ENCODE data around the gene LRFN3.

LRFN3 gene

DNA sequence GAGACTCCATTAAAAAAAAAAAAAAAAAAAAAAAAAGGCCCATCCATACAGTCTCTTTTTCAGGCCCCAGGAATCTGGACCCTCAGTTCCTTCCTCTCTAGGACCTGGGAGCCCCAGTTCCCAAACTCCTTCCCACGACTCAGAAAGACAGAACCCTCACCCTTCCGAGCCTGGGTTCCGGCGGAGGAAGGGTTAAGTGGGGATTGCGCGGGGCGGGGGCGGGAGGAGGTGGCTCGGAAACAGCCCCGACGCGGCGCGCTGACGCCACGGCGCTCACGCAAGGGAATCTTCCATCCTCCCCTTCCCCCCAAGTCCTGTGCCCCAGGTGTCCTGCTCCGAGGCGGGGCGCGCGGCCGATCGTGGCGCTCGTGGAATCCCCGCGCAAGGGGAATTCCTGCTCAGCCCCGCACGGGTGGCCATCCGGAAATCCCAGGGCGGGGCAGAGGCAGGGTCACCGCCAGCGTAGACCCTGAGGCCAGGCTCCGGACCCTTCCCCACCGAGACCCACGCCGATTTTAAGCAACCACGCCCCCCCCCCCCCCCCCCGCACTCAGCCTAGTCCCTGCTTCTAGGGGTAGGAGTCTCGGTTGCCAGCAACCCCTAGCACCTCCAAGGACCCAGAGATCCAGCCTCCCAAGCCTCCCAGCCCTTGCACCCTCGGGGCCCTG, 36.5 kb upstream of the LRFN3 start:
- peak overlapping the region; percentile 62 for H3K9ac ChIP-seq (ENCODE audit: low read length)
- H3K4me1 ChIP-seq (ENCODE audit: control insufficient read depth, low read depth, low read length): no peaks in the 10 kb centered on the region
- H3K4me3 ChIP-seq (ENCODE audit: low read length): peak overlapping the region; percentile 85
- no peak overlapping the region for H3K27ac ChIP-seq (ENCODE audit: low read length)
- no peaks in the 10 kb centered on the region for H3K9me3 ChIP-seq (ENCODE audit: control insufficient read depth, low read depth, low read length)
- H3K36me3 ChIP-seq (ENCODE audit: control insufficient read depth, low read depth, low read length): peaks cover 13% of the 10 kb centered on the region
- peaks cover 13% of the 10 kb centered on the region for H3K27me3 ChIP-seq (ENCODE audit: control insufficient read depth, insufficient read depth, low read length)

DNA sequence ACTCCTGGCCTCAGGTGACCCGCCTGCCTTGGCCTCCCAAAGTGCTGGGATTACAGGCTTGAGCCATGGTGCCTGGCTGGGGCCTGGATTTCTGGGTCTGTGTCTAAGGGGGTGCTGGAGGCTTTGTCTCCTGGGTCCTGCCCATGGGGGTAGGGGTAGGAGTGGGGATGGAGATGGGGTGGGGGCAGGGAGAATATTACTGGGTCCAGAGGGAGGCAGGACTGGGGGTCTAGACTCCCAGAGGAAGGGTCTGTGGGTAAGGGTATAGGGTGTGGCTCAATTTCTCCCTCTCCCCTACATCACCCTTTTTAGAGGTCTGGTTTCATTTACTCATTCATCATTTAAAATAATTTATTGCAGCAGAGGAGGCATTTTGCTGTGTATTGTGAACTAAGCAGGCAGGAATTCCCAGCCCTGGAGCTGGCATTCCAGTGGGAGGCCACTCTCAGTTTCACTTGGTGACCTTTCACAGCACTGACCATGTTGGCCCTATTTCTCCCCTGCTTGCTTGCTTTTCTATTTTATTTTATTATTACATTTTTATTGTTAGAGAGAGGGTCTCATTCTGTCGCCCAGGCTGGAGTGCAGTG, 35.0 kb upstream of the LRFN3 start:
- H3K4me1 ChIP-seq (ENCODE audit: control insufficient read depth, low read depth, low read length): no peaks in the 10 kb centered on the region
- peak overlapping the region; percentile 85 for H3K4me3 ChIP-seq (ENCODE audit: low read length)
- H3K27ac ChIP-seq (ENCODE audit: low read length): no peak overlapping the region

GRCh38 chr19:35901854-35902661, 34.1 kb upstream of the LRFN3 start, which contains the start of gene HCST:
TSS of gene HCST (plus strand) at chr19:35902529. CDS start at chr19:35902594, 65 bp downstream.
- Histone ChIP-seq H3K27ac (ENCODE audit: low read length) (no peak within 1 kb of the TSS), H3K36me3 (ENCODE audit: control insufficient read depth, low read depth, low read length) (peaks cover 4% of the 10 kb centered on the region), H3K9ac (ENCODE audit: low read length) (peak within 1 kb of the TSS; percentile 14)

More for the DNA sequence above, 35.0 kb upstream of the LRFN3 start:
- Histone ChIP-seq H3K9me3 (ENCODE audit: control insufficient read depth, low read depth, low read length) (no peaks in the 10 kb centered on the region), H3K27me3 (ENCODE audit: control insufficient read depth, insufficient read depth, low read length) (peaks cover 13% of the 10 kb centered on the region), H3K36me3 (ENCODE audit: control insufficient read depth, low read depth, low read length) (peaks cover 11% of the 10 kb centered on the region), H3K9ac (ENCODE audit: low read length) (no peak overlapping the region)

DNA sequence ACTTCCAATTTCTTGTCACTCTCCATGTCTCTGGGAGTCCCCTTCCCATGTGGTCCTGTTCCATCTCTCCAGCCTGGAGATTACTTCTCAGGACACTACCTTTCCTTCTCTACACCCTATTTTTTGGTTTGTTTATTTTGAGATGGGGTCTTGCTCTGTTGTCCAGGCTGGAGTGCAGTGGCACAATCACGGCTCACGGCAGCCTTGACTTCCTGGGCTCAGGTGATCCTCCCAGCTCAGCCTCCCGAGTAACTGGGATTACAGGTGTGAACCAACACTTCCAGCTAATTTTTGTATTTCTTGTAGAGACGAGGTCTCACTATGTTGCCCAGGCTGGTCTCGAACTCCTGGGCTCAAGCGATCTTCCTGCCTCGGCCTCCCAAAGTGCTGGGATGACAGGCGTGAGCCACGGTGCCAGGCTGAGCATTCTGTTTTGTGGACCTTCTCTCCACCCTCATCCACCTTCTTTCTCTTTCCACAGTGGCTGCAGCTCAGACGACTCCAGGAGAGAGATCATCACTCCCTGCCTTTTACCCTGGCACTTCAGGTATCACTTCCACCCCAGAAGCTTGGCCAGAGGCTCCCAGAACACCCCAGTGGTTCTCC, 33.2 kb upstream of the LRFN3 start:
- H3K27ac ChIP-seq (ENCODE audit: low read length): no peak overlapping the region
- peak overlapping the region; percentile 46 for H3K4me3 ChIP-seq (ENCODE audit: low read length)
- no peaks in the 10 kb centered on the region for H3K4me1 ChIP-seq (ENCODE audit: control insufficient read depth, low read depth, low read length)
- H3K9ac ChIP-seq (ENCODE audit: low read length): peak overlapping the region; percentile 14
- no peaks in the 10 kb centered on the region for H3K9me3 ChIP-seq (ENCODE audit: control insufficient read depth, low read depth, low read length)
- H3K27me3 ChIP-seq (ENCODE audit: control insufficient read depth, insufficient read depth, low read length): peaks cover 13% of the 10 kb centered on the region
- no peaks in the 10 kb centered on the region for H3K36me3 ChIP-seq (ENCODE audit: control insufficient read depth, low read depth, low read length)

More at GRCh38 chr19:35901854-35902661, 34.1 kb upstream of the LRFN3 start, which contains the start of gene HCST:
- H3K4me3 ChIP-seq (ENCODE audit: low read length): peak within 1 kb of the TSS; percentile 46
- H3K4me1 ChIP-seq (ENCODE audit: control insufficient read depth, low read depth, low read length): no peaks in the 10 kb centered on the region
- H3K27me3 ChIP-seq (ENCODE audit: control insufficient read depth, insufficient read depth, low read length): peaks cover 13% of the 10 kb centered on the region
- H3K9me3 ChIP-seq (ENCODE audit: control insufficient read depth, low read depth, low read length): no peaks in the 10 kb centered on the region

DNA sequence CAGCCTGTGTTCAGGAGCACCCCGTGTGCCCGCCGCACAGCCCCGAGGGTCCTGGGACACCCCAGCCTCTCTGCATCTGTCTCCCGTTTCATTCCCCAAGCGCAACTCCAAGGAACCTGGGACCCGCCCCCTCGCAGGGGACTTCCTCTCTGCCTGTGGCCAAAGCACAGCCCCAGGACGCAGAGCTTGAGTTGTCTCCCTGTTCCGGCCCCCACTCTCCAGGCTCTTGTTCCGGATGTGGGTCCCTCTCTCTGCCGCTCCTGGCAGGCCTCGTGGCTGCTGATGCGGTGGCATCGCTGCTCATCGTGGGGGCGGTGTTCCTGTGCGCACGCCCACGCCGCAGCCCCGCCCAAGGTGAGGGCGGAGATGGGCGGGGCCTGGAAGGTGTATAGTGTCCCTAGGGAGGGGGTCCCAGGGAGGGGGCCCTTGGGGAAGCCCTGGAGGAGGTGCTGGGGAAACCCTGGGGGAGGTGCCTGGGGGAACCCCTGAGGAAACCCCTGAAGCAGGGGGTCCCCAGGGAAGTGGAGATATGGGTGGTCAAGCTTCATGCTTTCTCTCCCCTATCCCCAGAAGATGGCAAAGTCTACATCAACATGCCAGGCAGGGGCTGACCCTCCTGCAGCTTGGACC, 32.5 kb upstream of the LRFN3 start:
- no peaks in the 10 kb centered on the region for H3K36me3 ChIP-seq (ENCODE audit: control insufficient read depth, low read depth, low read length)
- H3K27ac ChIP-seq (ENCODE audit: low read length): no peak overlapping the region
- peak overlapping the region; percentile 46 for H3K4me3 ChIP-seq (ENCODE audit: low read length)
- peak overlapping the region; percentile 14 for H3K9ac ChIP-seq (ENCODE audit: low read length)
- H3K27me3 ChIP-seq (ENCODE audit: control insufficient read depth, insufficient read depth, low read length): peaks cover 13% of the 10 kb centered on the region
- no peaks in the 10 kb centered on the region for H3K4me1 ChIP-seq (ENCODE audit: control insufficient read depth, low read depth, low read length)
- no peaks in the 10 kb centered on the region for H3K9me3 ChIP-seq (ENCODE audit: control insufficient read depth, low read depth, low read length)

DNA sequence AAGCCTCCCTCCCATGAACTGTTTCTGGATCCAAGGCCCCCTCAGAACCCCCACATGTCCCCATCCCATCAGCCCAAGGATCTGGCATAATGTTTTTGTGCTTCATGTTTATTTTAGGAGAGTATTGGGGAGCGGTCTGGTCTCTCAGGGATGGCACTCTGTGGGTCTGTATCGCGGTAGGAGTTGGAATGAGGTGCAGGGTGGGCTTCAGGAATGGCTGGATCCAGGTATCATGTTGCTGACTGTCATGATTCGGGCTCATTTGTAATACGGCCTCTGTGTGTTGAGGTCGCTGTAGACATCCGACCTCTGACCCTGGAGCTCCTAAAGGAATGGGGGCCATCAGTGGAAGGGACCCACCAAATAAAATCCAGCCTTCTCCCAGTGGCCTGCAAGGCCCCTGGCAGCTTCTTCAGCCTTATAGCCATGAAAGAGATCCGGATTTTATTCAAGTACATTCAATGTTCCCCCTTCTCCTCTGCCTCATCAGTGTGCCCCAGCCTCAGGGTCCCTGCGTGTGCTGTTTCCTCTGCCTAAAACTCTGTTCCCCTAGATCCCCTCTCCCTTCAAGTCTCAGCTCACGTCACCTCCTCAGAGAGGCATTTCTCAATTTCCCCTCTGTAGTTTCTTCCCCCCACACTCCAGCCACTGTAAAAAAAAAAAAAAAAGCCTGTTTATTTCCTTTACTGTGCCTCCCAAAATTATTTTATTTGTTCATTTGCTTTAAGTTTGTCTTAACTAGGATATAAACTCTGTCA, 31.7 kb upstream of the LRFN3 start:
- Histone ChIP-seq H3K4me3 (ENCODE audit: low read length) (no peak overlapping the region), H3K4me1 (ENCODE audit: control insufficient read depth, low read depth, low read length) (no peaks in the 10 kb centered on the region), H3K36me3 (ENCODE audit: control insufficient read depth, low read depth, low read length) (no peaks in the 10 kb centered on the region), H3K27ac (ENCODE audit: low read length) (no peak overlapping the region), H3K9me3 (ENCODE audit: control insufficient read depth, low read depth, low read length) (no peaks in the 10 kb centered on the region), H3K27me3 (ENCODE audit: control insufficient read depth, insufficient read depth, low read length) (peaks cover 13% of the 10 kb centered on the region), H3K9ac (ENCODE audit: low read length) (no peak overlapping the region)

DNA sequence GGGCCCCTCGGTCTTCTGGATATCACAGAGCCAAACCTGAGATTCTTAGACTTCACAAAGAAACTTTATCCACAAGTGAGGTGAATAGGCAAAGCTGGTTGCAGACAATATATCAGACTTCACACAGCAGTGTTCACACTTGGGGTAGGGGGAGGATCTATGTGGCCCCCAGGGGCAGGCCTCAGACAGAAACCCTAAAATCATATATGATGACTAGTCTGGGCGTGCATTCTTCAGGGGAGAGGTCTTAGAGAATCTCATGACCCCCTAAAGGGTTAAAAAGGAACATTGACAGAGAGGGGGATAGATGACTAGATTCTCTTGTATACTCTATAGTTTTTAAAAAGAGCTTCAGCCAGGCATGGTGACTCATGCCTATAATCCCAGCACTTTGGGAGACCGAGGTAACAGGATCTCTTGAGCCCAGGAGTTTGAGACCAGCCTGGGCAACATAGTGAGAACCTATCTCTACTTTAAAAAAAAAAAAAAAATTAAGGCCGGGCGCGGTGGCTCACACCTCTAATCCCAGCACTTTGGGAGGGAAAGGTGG, 30.9 kb upstream of the LRFN3 start:
- no peaks in the 10 kb centered on the region for H3K36me3 ChIP-seq (ENCODE audit: control insufficient read depth, low read depth, low read length)
- no peak overlapping the region for H3K27ac ChIP-seq (ENCODE audit: low read length)
- peaks cover 13% of the 10 kb centered on the region for H3K27me3 ChIP-seq (ENCODE audit: control insufficient read depth, insufficient read depth, low read length)
- no peaks in the 10 kb centered on the region for H3K4me1 ChIP-seq (ENCODE audit: control insufficient read depth, low read depth, low read length)
- H3K4me3 ChIP-seq (ENCODE audit: low read length): no peak overlapping the region
- no peak overlapping the region for H3K9ac ChIP-seq (ENCODE audit: low read length)
- H3K9me3 ChIP-seq (ENCODE audit: control insufficient read depth, low read depth, low read length): no peaks in the 10 kb centered on the region

DNA sequence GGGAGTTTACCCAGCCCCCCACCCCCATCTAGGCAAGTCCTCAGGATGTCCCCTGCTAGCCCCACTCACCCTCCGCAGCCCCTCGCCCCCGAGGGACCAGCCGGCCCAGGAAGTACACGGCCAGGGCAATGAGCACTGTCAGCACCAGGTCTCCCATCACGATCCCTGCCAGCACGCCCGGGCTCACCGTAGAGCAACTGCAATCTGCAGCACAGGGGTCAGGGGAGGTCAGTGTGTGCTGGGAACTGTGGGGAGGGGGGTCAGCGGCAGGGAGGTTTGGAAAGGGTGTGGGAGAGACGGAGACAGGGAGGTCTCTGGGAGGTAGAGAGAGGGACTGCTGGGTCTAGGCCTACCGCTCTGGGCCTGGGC, 28.8 kb upstream of the LRFN3 start:
- no peaks in the 10 kb centered on the region for H3K4me1 ChIP-seq (ENCODE audit: control insufficient read depth, low read depth, low read length)

DNA sequence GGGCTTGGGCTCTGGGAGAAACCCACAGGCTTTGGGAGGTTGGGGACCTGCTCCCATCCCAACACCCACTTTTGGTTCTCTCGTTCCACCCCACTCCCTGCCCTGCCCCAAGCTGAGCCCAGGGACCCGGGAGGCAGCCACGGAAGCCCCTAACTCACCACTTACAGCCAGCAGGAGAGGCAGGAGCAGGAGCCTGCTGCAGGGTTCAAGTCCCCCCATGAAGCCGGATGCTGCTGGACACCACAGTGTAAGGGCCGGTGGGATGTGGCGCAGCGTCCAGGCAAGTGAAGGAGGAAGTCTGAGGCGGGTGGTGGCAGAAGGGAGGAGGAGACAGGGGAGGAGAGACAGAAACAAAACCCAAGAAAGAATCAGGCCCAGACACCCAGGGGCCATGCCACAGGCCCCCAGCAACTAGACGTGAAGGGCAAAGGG, 28.1 kb upstream of the LRFN3 start, which contains the start of gene TYROBP:
TSS of gene TYROBP (minus strand) at position 286 of the 432 bp plus-strand sequence. CDS start at position 219, 67 bp downstream.
- Histone ChIP-seq H3K4me3 (ENCODE audit: low read length) (no peak within 1 kb of the TSS), H3K27ac (ENCODE audit: low read length) (no peak within 1 kb of the TSS), H3K9ac (ENCODE audit: low read length) (no peak within 1 kb of the TSS), H3K36me3 (ENCODE audit: control insufficient read depth, low read depth, low read length) (no peaks in the 10 kb centered on the region), H3K27me3 (ENCODE audit: control insufficient read depth, insufficient read depth, low read length) (peaks cover 1% of the 10 kb centered on the region), H3K9me3 (ENCODE audit: control insufficient read depth, low read depth, low read length) (no peaks in the 10 kb centered on the region), H3K4me1 (ENCODE audit: control insufficient read depth, low read depth, low read length) (no peaks in the 10 kb centered on the region)

More for the DNA sequence above, 28.8 kb upstream of the LRFN3 start:
- Histone ChIP-seq H3K27ac (ENCODE audit: low read length) (no peak overlapping the region), H3K9ac (ENCODE audit: low read length) (no peak overlapping the region), H3K36me3 (ENCODE audit: control insufficient read depth, low read depth, low read length) (no peaks in the 10 kb centered on the region), H3K9me3 (ENCODE audit: control insufficient read depth, low read depth, low read length) (no peaks in the 10 kb centered on the region), H3K27me3 (ENCODE audit: control insufficient read depth, insufficient read depth, low read length) (peaks cover 8% of the 10 kb centered on the region), H3K4me3 (ENCODE audit: low read length) (no peak overlapping the region)

- Histone ChIP-seq H3K27ac (ENCODE audit: low read length) (no peak overlapping the region), H3K27me3 (ENCODE audit: control insufficient read depth, insufficient read depth, low read length) (no peaks in the 10 kb centered on the region), H3K36me3 (ENCODE audit: control insufficient read depth, low read depth, low read length) (no peaks in the 10 kb centered on the region), H3K9ac (ENCODE audit: low read length) (no peak overlapping the region), H3K4me3 (ENCODE audit: low read length) (no peak overlapping the region), H3K9me3 (ENCODE audit: control insufficient read depth, low read depth, low read length) (no peaks in the 10 kb centered on the region), H3K4me1 (ENCODE audit: control insufficient read depth, low read depth, low read length) (no peaks in the 10 kb centered on the region)
Observed at GRCh38 chr19:35908973-35909683, 27.0 kb upstream of the LRFN3 start.
